GM12801 (cell line): ENCODE data around the gene IQCH.

Experiments used
- TF ChIP-seq, protein P1 (sequence below): IDR thresholded peaks from one replicate; pipeline ENCODE4 v1.5.1; 2011; ENCODE audit warnings: control low read depth; ENCODE audit not compliant: insufficient read length; ENCODE audit errors: extremely low read depth

IQCH gene

DNA sequence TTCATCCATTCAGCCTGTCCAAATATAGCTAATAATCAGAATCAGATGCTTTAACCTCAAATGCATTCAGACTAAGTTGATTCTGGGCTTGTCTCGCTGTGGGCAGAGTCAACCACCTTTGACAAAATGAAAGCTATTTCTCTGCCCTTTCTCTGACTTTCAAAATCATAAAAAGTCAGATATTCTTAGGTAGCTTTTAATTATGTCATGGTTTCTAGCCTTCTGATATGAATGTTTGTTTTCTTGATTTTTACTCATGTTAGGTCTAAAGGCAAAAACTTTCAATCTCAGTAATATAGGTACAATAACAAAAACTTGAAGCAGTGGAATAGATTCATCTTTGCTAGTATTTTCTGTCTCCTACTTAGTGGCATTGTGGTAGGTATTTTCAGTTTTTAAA, 241.0 kb downstream of the IQCH start:
- TF ChIP-seq, protein P1, sequence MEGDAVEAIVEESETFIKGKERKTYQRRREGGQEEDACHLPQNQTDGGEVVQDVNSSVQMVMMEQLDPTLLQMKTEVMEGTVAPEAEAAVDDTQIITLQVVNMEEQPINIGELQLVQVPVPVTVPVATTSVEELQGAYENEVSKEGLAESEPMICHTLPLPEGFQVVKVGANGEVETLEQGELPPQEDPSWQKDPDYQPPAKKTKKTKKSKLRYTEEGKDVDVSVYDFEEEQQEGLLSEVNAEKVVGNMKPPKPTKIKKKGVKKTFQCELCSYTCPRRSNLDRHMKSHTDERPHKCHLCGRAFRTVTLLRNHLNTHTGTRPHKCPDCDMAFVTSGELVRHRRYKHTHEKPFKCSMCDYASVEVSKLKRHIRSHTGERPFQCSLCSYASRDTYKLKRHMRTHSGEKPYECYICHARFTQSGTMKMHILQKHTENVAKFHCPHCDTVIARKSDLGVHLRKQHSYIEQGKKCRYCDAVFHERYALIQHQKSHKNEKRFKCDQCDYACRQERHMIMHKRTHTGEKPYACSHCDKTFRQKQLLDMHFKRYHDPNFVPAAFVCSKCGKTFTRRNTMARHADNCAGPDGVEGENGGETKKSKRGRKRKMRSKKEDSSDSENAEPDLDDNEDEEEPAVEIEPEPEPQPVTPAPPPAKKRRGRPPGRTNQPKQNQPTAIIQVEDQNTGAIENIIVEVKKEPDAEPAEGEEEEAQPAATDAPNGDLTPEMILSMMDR: no peak

DNA sequence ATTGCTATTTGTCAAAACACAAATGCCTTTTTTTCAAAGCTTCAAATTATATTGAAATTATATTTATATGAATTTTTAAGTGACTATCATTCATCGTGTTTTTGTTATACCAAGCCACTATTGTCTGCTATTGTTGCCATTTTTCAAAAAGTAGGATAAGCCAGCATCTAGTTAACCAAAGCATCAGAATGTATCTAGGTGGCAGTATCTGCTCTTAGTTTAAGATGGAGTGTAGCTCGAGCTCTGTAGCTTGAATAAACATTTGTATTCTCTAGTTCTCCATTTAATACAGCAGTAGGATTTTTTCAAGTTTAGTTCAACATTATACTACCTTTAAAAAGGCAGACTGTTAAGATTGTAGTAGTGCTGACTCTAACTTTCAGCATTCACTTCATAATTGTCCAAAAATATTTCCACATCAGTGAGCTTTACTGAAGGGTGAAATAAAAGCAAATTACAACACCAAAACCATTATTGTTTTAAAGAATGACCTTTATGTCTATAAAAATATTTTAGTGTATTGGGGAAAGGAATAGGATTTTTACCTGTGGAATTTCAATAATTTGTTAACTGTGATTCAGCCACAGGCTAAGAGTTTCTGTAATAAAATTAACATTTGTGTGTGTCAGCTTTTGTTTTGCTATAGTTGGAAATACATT, 246.7 kb downstream of the IQCH start:
- TF ChIP-seq, protein P1: no peak

DNA sequence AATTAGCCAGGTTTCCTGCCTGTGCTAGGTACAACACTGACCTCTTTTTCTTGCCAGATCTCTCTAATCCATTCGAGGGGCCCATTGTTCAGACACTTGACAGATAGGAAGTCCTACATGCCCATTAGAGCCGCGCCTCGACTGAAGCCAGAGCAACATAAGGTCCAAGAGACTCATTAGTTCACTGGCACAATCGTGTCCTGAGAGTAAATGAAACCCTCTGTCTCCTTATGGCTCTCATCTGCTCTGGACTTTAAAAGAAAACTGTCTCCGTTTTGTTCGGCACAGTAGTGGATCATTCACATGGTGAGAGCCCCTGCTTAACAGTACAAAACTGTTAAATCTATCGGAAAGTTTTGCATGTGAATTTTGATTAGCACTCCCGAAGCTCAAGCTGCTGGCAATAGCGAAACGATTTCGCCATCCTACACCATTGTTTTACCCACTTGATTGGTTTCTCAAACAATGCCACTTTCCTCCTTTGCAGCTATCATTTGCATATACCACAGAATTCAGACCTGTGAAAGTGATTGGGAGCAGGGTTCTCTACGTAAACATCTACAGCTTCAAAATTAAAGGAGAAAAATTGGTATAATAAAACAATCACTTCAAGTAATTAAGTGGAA, 247.4 kb downstream of the IQCH start:
- TF ChIP-seq, protein P1: no peak

DNA sequence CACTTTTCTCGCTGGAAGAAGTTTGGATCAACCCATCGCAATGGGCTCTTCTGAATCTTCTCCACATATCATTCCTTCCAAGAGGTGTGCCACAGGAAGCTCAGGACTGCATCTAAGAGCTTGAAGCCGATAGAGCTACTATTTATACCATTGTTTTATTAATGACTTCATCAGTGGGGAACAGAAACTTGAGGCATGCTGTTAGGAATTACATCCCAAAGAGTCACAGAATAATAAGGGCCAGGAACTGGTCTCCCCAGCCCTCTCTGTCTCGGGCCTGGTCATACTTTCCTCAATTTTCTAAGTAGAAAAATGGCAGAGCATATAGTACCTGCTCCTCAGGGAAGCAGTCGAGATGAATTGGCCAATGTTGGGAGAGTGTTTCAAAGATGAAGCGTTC, 249.5 kb downstream of the IQCH start:
- TF ChIP-seq, protein P1: no peak

DNA sequence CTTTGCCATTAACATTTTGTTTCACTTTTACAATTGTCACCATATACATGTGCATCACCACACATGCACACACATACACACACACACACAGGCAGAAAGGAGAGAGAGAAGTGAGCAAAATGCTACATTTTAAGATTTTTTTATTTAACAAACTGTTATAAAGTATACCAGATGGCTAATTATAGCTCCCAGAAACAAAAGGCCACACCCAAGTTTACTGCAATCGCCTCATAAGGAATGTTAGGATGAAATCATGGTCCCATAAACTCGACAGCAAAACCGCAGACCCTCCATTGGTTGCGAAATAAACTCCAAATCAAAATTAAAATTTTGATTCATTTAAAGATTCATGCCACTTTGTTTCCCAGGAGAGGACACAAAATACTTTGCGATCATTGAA, 250.2 kb downstream of the IQCH start:
- TF ChIP-seq, protein P1: no peak

DNA sequence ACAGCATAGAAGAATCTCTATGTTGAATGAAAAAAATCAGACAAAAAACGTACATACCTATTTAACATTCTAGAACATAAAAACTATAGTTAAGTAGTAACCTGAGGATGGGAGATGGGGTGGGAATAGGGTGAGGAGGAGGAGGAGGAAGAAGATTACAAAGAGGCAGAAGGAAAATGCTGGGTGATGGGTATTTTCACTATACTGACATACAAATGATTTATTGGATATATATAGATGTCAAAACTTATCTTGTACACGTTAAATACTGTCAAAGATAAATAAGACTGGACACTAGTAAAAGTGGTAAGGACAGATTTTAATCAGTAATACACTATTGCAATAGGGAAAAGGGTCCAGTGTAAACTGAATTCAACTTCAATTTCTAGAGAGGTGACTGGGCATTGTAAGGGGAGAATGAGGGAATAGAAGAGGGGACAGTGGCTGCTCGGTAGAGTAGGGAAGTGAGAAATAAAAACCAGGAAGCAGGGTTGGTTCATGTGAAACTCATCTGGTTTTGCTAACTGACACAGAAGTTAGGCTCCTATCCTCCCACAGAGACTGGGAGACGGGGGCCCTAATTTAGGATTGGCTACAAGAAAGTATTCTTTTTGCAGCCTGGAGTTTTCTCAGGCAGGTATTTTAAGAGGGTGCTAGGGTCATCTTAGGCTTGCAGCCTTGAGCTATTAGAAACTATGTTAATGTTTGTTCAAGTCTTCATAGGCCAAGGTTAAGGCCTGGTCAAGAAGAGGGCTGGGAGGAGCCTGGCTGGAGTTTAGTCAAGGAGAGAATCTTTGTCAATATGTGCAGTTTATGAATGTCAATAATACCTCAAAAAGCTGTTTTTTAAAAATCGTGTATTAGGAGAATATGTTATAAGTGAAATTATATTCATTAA, 251.3 kb downstream of the IQCH start:
- TF ChIP-seq, protein P1: no peak
